Psoas muscle (tissue), 8 donors: Measurements from ENCODE around the gene SLC9A7. TPM values are rescaled to one million over a fixed set of nuclear protein-coding genes. Genes with fewer than 3 reads are reported as not detected.
A peak's percentile ranks its signal among the peaks of the same experiment; 100 is the strongest.

Experiments
- ATAC-seq, 4 donors: fragments of 200-7000 bp; cut with Tn5 transposase; one replicate each; pipeline ENCODE4 v1.9.1; 2020; ENCODE audit warnings: moderate library complexity in 3 of 4, mild to moderate bottlenecking in 2 of 4
- DNase-seq, 2 donors: peaks; one replicate each; pipeline ENCODE4 v3.0.0-alpha.2; 2020
- H3K27ac ChIP-seq: fragments of 200-600 bp; one replicate; pipeline ENCODE4 v1.8.0; 2022
- H3K27me3 ChIP-seq, 3 donors: fragments of 200-600 bp in 1 of 3; one replicate each; pipeline versions ENCODE4 v1.6.1 to v1.8.0; 2013 to 2022; ENCODE audit warnings: low read length in 2 of 3, mild to moderate bottlenecking in 2 of 3, moderate library complexity in 1 of 3; ENCODE audit not compliant: insufficient read depth in 3 of 3
- H3K36me3 ChIP-seq, 2 donors: fragments of 200-600 bp in 1 of 2; one replicate each; pipeline versions ENCODE4 v1.6.1 to v1.8.0; 2013 to 2022; ENCODE audit warnings: low read depth in 1 of 2, mild to moderate bottlenecking in 1 of 2, moderate library complexity in 1 of 2; ENCODE audit not compliant: insufficient read depth in 1 of 2
- H3K4me1 ChIP-seq: fragments of 200-600 bp; one replicate; pipeline ENCODE4 v1.8.0; 2022
- H3K4me3 ChIP-seq: fragments of 200-600 bp; one replicate; pipeline ENCODE4 v1.8.0; 2022; ENCODE audit warnings: mild to moderate bottlenecking
- H3K9me3 ChIP-seq: fragments of 200-600 bp; one replicate; pipeline ENCODE4 v1.8.0; 2022
- WGBS, 3 donors: extraction: QIAGEN DNeasy Blood & Tissue Kit; methylation state at CpG; one replicate each; pipeline versions ENCODE4 v1.1.6 to v1.1.7; 2013; 5-methylcytosine and 5-hydroxymethylcytosine counted together
- intact Hi-C, 2 donors: fragments of 100-400 bp; cut with DNase I; formaldehyde crosslinking; loops; one replicate each; pipeline versions ENCODE4 v1.11.0 to v1.14.2; 2022
- polyA plus RNA-seq, 3 donors: library from polyadenylated mRNA; stranded (reverse); fragments of 200-250 nt; gene quantifications; one replicate each; pipeline ENCODE4 v1.2.3, GENCODE V29; 2013
- total RNA-seq, 4 donors: library from RNA; stranded (reverse); fragmentation: NEBNext Ultra II Directional in 2 of 4; extraction: Animal tissue kit (Norgen Biotek cat#: 25700) in 2 of 4; gene quantifications; one replicate each; pipeline versions ENCODE4 v1.2.1 to v1.2.4, GENCODE V29; 2021 to 2023
- TF ChIP-seq, protein P1 (sequence below): fragments of 200-600 bp; IDR thresholded peaks from one replicate; pipeline ENCODE4 v1.8.0; 2022; ENCODE audit warnings: antibody characterized with exemption
- donor health status: healthy with polysubstance abuse.
- donor health status: DM: no; HTN: no; CAD: no; lungs with moderate emphysema.
- donor health status: Bipolar disorder and iron deficiency.
- donor health status: healthy.
- donor health status: DM: yes; HTN: yes; CAD: no.
- donor health status: DM: no; HTN: no; CAD: no.
- donor health status: DM: no; HTN: no; CAD: no.
- donor health status: DM: yes; HTN: yes; CAD: no.

SLC9A7 gene
- total and polyA plus RNA-seq, 7 donors = 1.5 to 14.0 (median 8.2) TPM

DNA sequence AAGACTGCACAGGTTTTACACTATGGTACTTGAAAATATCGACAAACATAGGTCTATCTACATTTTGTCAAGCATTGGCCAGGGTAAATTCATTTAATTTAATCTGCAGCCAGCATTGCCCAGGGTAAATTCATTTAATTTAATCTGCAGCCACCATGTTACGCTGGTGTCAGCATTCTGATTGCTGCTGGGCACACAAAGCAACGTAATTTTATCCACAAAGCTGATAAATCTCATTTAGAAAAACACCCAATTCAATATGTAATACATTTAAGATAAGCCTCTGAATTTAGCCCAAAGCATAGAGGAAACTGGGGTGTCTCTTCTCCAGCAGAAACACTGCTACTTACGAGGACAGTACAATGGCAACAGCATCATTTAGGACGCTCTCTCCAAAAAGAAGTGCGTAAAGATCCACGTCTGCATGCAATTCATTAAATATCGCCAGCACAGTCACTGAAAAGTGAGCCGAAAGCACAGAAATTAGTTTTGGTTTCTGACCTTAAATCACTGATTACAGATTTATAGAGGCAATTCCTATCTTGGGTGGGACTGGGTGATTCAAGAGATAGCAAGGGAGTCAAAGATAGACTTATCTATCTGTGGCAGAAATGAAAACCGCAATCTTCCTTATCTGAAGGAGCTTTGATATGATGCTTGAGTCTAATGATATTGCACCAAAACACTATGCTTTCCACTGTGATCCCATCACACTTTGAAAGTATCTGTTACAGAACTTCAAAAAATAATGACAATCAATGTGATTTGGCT, 96.5 kb downstream of the SLC9A7 start:
- ATAC-seq (no peak), DNase-seq (no peak)
- TF ChIP-seq, protein P1, sequence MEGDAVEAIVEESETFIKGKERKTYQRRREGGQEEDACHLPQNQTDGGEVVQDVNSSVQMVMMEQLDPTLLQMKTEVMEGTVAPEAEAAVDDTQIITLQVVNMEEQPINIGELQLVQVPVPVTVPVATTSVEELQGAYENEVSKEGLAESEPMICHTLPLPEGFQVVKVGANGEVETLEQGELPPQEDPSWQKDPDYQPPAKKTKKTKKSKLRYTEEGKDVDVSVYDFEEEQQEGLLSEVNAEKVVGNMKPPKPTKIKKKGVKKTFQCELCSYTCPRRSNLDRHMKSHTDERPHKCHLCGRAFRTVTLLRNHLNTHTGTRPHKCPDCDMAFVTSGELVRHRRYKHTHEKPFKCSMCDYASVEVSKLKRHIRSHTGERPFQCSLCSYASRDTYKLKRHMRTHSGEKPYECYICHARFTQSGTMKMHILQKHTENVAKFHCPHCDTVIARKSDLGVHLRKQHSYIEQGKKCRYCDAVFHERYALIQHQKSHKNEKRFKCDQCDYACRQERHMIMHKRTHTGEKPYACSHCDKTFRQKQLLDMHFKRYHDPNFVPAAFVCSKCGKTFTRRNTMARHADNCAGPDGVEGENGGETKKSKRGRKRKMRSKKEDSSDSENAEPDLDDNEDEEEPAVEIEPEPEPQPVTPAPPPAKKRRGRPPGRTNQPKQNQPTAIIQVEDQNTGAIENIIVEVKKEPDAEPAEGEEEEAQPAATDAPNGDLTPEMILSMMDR = no peak
- Histone ChIP-seq H3K27ac (no peak overlapping the region), H3K27me3 (no peaks in the 10 kb centered on the region), H3K4me1 (no peaks in the 10 kb centered on the region), H3K9me3 (no peaks in the 10 kb centered on the region), H3K36me3 (no peaks in the 10 kb centered on the region), H3K4me3 (no peak overlapping the region)
- WGBS, 3 donors = 71 to 86% (median 81%) methylated on average over 10 of the region's 10 CpGs
- intact Hi-C loops = no loop called here

DNA sequence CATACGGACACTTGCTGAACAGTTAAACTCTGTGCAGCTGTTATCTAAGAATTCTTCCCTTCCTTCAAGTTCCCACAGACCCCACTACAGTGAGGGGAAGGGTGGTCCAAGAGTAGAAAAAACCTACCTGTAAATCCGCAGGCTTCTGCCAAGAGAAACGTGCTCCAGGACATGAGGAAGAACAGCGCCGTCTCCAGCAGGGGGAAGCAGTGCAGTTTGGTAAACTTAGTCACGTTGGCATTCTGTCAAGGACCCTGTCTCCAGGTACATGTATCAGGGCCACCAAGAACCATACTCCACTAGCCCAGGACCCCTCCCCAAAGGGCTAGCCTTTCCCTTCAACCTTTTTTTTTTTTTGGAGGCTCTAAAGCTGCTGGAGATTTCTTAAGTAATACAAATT, 105.4 kb downstream of the SLC9A7 start:
- TF ChIP-seq, protein P1 = peak; percentile 13
- intact Hi-C loops = no loop called here

DNA sequence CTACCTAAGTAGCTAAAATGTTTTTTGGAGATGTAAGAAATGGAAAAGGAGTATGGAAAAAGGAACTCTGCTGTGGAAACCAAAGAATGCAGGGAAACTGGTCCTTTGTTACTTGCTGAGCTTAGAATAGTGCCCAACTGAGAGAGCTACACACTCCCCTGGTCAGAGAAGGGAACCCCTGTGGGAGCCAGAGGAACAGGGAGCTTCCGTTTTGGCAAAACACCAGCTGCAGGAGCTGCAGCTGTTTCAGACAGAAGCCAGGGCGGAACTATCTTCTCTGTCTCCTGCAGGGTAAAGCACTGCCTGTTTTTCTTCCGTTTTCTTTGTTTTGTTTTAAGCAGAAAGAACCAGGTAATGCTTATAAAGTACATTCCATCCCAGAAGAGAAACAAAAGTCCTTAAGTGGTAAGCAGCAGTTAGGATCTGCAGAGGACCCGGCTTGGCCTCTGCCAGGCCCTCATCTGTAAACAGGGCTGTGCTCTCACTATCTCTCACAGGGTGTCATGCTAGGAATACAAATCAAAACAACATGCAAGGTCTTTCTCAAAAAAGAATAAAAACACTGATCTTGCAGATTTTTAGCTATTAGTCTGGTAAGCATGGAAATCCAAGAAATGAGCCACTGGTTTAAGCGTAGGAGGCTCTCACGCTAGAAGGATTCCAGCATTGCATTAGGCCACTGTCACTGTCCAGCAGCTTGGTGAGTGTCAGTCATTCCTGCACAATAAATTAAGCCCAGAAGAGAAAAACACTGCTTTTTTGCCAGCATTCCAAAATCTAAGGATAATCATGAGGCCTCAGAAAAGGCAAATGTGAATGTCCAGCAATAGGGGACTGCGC, 109.3 kb downstream of the SLC9A7 start:
- TF ChIP-seq, protein P1 = no peak
- Histone ChIP-seq H3K4me1 (no peaks in the 10 kb centered on the region), H3K27ac (no peak overlapping the region), H3K36me3 (no peaks in the 10 kb centered on the region), H3K27me3 (no peaks in the 10 kb centered on the region), H3K9me3 (no peaks in the 10 kb centered on the region), H3K4me3 (no peak overlapping the region)
- DNase-seq = peak; percentile 31 to 60
- 32 to 42% (median 32%) methylated on average over 7 of the region's 7 CpGs for WGBS, 3 donors
- peak in 3 of 4 donors; percentile 37 to 73 (median 55) for ATAC-seq
- intact Hi-C loops = no loop called here

More for the DNA sequence above, 105.4 kb downstream of the SLC9A7 start:
- Histone ChIP-seq H3K36me3 (no peaks in the 10 kb centered on the region), H3K9me3 (no peaks in the 10 kb centered on the region), H3K4me1 (no peaks in the 10 kb centered on the region), H3K27ac (no peak overlapping the region), H3K4me3 (no peak overlapping the region), H3K27me3 (no peaks in the 10 kb centered on the region)
- DNase-seq (no peak), ATAC-seq (no peak)
- 41 to 61% (median 43%) methylated on average over 6 of the region's 6 CpGs for WGBS, 3 donors

DNA sequence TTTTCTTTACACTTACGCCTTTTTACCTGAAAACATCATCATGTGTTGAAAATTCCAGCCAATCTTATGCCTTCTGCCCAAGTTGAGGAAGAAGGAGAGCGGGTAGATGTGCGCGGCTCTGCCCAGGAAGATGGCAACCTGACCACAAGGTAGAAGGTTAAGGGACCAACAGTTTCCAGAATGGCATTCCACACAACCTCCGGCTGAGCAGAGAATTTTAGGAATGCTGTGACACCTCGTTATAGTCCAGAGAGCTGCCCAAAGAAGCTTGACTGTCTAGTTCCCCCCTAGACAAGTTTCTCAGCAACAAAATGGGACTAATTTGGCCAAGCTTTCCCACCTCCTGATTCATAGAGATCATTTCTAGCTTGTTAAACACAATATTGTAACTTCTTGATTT, 110.3 kb downstream of the SLC9A7 start:
- TF ChIP-seq, protein P1 = no peak
- intact Hi-C loops = no loop called here
- Histone ChIP-seq H3K36me3 (no peaks in the 10 kb centered on the region), H3K27me3 (no peaks in the 10 kb centered on the region), H3K4me1 (no peaks in the 10 kb centered on the region), H3K4me3 (no peak overlapping the region), H3K27ac (no peak overlapping the region), H3K9me3 (no peaks in the 10 kb centered on the region)
- ATAC-seq (no peak), DNase-seq (no peak)
- WGBS, 3 donors = 73 to 76% (median 74%) methylated on average over 6 of the region's 6 CpGs
